DOHH2 (cell line): Measurements from ENCODE around the gene CACNA1B.

Experiments
- H3F3A ChIP-seq: fragments of 200-600 bp; sonication (generic), shearing (Covaris generic); 2 replicates; pipeline ENCODE4 v1.6.0; 2016; ENCODE audit warnings: antibody characterized with exemption, mild to moderate bottlenecking; ENCODE audit not compliant: control insufficient read depth, insufficient read depth
- H3K27ac ChIP-seq: fragments of 200-600 bp; sonication (generic); 2 replicates; pipeline ENCODE4 v1.5.1; 2014; ENCODE audit warnings: low read depth, mild to moderate bottlenecking, low read length, moderate library complexity
- H3K27me3 ChIP-seq: fragments of 200-600 bp; sonication (generic); 2 replicates; pipeline ENCODE4 v1.6.1; 2014; ENCODE audit warnings: mild to moderate bottlenecking, low read length, mixed read lengths; ENCODE audit not compliant: control insufficient read depth
- H3K36me3 ChIP-seq: fragments of 200-600 bp; sonication (generic); 2 replicates; pipeline ENCODE4 v1.6.1; 2014; ENCODE audit warnings: mild to moderate bottlenecking, low read length, moderate library complexity, mixed read lengths; ENCODE audit not compliant: control insufficient read depth
- H3K4me1 ChIP-seq: fragments of 200-600 bp; sonication (generic); 2 replicates; pipeline ENCODE4 v1.6.1; 2014; ENCODE audit warnings: mild to moderate bottlenecking, low read length, mixed read lengths; ENCODE audit not compliant: control insufficient read depth
- H3K4me2 ChIP-seq: fragments of 200-600 bp; sonication (generic); 2 replicates; pipeline ENCODE4 v1.6.0; 2014; ENCODE audit warnings: mild to moderate bottlenecking, low read length, moderate library complexity
- H3K4me3 ChIP-seq: fragments of 200-600 bp; sonication (generic); 2 replicates; pipeline ENCODE4 v1.5.1; 2014; ENCODE audit warnings: mild to moderate bottlenecking, low read length, mixed read lengths
- H3K79me2 ChIP-seq: fragments of 200-600 bp; sonication (generic); 2 replicates; pipeline ENCODE4 v1.6.1; 2014; ENCODE audit warnings: mild to moderate bottlenecking, low read length, mixed read lengths; ENCODE audit not compliant: control insufficient read depth
- H3K9me2 ChIP-seq: fragments of 200-600 bp; sonication (generic); replicated peaks from 2 replicates; pipeline ENCODE4 v1.6.1; 2014; ENCODE audit warnings: mild to moderate bottlenecking, low read length, mixed read lengths; ENCODE audit not compliant: control insufficient read depth
- H3K9me3 ChIP-seq: fragments of 200-600 bp; sonication (generic); 2 replicates; pipeline ENCODE4 v1.6.1; 2014; ENCODE audit warnings: antibody characterized with exemption, low read length, mixed read lengths; ENCODE audit not compliant: control insufficient read depth, insufficient read depth
- H4K20me1 ChIP-seq: fragments of 200-600 bp; sonication (generic); 2 replicates; pipeline ENCODE4 v1.6.0; 2014; ENCODE audit warnings: low read depth, mild to moderate bottlenecking, antibody characterized with exemption, low read length, moderate library complexity; ENCODE audit not compliant: control insufficient read depth, insufficient read depth
- CTCF ChIP-seq: fragments of 200-600 bp; sonication (generic); IDR thresholded peaks from one replicate; pipeline ENCODE4 v1.5.1; 2014; ENCODE audit warnings: antibody characterized with exemption, mild to moderate bottlenecking, low read depth, low read length; ENCODE audit not compliant: poor library complexity, severe bottlenecking
- EZH2phosphoT487 ChIP-seq: fragments of 200-600 bp; sonication (generic); IDR thresholded peaks from 2 replicates; pipeline ENCODE4 v1.6.1; 2017; ENCODE audit warnings: borderline replicate concordance, mild to moderate bottlenecking, antibody characterized with exemption, low read length, moderate library complexity, mixed read lengths

The CACNA1B gene

GRCh38 chr9:138070815-138071214, 193.2 kb downstream of the CACNA1B start:
- H3K79me2 ChIP-seq = no peaks in the 10 kb centered on the region
- H3K27ac ChIP-seq = no peak overlapping the region
- H3K9me2 ChIP-seq = no peaks in the 10 kb centered on the region
- TF ChIP-seq CTCF (no peak), EZH2phosphoT487 (no peak)
- no peaks in the 10 kb centered on the region for H3K4me1 ChIP-seq
- no peaks in the 10 kb centered on the region for H3K27me3 ChIP-seq
- H3K4me2 ChIP-seq = no peak overlapping the region
- H4K20me1 ChIP-seq = no peaks in the 10 kb centered on the region
- no peak overlapping the region for H3K4me3 ChIP-seq
- H3F3A ChIP-seq = no peaks in the 10 kb centered on the region
- H3K9me3 ChIP-seq = no peaks in the 10 kb centered on the region
- no peaks in the 10 kb centered on the region for H3K36me3 ChIP-seq

GRCh38 chr9:138071292-138071691, 193.7 kb downstream of the CACNA1B start:
- H3F3A ChIP-seq = no peaks in the 10 kb centered on the region
- H4K20me1 ChIP-seq = no peaks in the 10 kb centered on the region
- H3K36me3 ChIP-seq = no peaks in the 10 kb centered on the region
- H3K4me1 ChIP-seq = no peaks in the 10 kb centered on the region
- TF ChIP-seq CTCF (no peak), EZH2phosphoT487 (no peak)
- H3K27ac ChIP-seq = no peak overlapping the region
- no peak overlapping the region for H3K4me2 ChIP-seq
- H3K9me2 ChIP-seq = no peaks in the 10 kb centered on the region
- H3K4me3 ChIP-seq = no peak overlapping the region
- no peaks in the 10 kb centered on the region for H3K27me3 ChIP-seq
- H3K79me2 ChIP-seq = no peaks in the 10 kb centered on the region
- H3K9me3 ChIP-seq = no peaks in the 10 kb centered on the region

GRCh38 chr9:138071731-138072130, 194.1 kb downstream of the CACNA1B start:
- Histone ChIP-seq H3K9me3 (no peaks in the 10 kb centered on the region), H4K20me1 (no peaks in the 10 kb centered on the region), H3K4me3 (no peak overlapping the region), H3K4me2 (no peak overlapping the region), H3K4me1 (no peaks in the 10 kb centered on the region), H3K27me3 (no peaks in the 10 kb centered on the region), H3K36me3 (no peaks in the 10 kb centered on the region), H3K79me2 (no peaks in the 10 kb centered on the region), H3F3A (no peaks in the 10 kb centered on the region), H3K9me2 (no peaks in the 10 kb centered on the region), H3K27ac (no peak overlapping the region)
- TF ChIP-seq CTCF (no peak), EZH2phosphoT487 (no peak)
